HUES48 (cell line): Measurements from ENCODE around the gene RCSD1.

Experiments
- H3K27ac ChIP-seq: one replicate; pipeline ENCODE4 v1.7.0; 2013; ENCODE audit warnings: low read depth, low read length, inconsistent platforms
- H3K27me3 ChIP-seq: 2 replicates; pipeline ENCODE4 v1.6.1; 2013; ENCODE audit warnings: mild to moderate bottlenecking, low read length; ENCODE audit not compliant: control insufficient read depth, insufficient read depth
- H3K36me3 ChIP-seq: 2 replicates; pipeline ENCODE4 v1.6.1; 2013; ENCODE audit warnings: low read length; ENCODE audit not compliant: control insufficient read depth, insufficient read depth
- H3K4me1 ChIP-seq: 2 replicates; pipeline ENCODE4 v1.6.1; 2013; ENCODE audit warnings: mild to moderate bottlenecking, low read length; ENCODE audit not compliant: control insufficient read depth, insufficient read depth
- H3K4me3 ChIP-seq: 2 replicates; pipeline ENCODE4 v1.5.1; 2013; ENCODE audit warnings: mild to moderate bottlenecking, low read depth, low read length
- H3K9ac ChIP-seq: 2 replicates; pipeline ENCODE4 v1.6.1; 2013; ENCODE audit warnings: mild to moderate bottlenecking, low read depth, low read length, moderate library complexity
- H3K9me3 ChIP-seq: 2 replicates; pipeline ENCODE4 v1.6.1; 2013; ENCODE audit warnings: low read length; ENCODE audit not compliant: control insufficient read depth, insufficient read depth

Gene RCSD1

GRCh38 chr1:167708940-167709389 is 78.9 kb downstream of the RCSD1 start:
- Histone ChIP-seq H3K9ac (no peak overlapping the region), H3K4me3 (no peak overlapping the region), H3K27me3 (peaks cover 20% of the 10 kb centered on the region), H3K27ac (peak overlapping the region; percentile 11), H3K9me3 (no peaks in the 10 kb centered on the region), H3K36me3 (no peaks in the 10 kb centered on the region), H3K4me1 (peaks cover 50% of the 10 kb centered on the region)

DNA sequence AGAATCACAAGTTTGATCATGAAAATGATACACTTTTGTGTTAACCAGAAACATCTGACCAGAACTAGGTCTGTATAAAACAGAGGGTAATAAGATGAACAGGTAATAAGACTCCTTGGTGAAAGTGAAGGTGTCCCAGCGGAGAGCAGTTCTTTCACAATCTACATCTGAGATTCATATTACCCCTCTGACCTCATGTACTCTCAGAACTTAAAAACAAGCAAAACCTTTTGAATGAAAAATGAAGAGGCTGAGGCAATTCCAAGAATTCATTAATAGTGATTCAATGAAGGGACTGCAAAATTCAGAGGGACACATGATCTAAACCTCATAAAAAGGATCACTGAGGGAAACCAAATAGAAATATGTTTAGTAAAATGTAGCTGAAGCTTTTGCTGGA is 80.8 kb downstream of the RCSD1 start:
- H3K27me3 ChIP-seq = peaks cover 20% of the 10 kb centered on the region
- H3K4me1 ChIP-seq = peaks cover 36% of the 10 kb centered on the region
- no peak overlapping the region for H3K9ac ChIP-seq
- H3K9me3 ChIP-seq = no peaks in the 10 kb centered on the region
- H3K4me3 ChIP-seq = no peak overlapping the region
- H3K36me3 ChIP-seq = no peaks in the 10 kb centered on the region
- no peak overlapping the region for H3K27ac ChIP-seq

- peaks cover 20% of the 10 kb centered on the region for H3K27me3 ChIP-seq
- H3K9ac ChIP-seq = no peak overlapping the region
- no peaks in the 10 kb centered on the region for H3K36me3 ChIP-seq
- no peak overlapping the region for H3K27ac ChIP-seq
- H3K4me3 ChIP-seq = no peak overlapping the region
- peaks cover 26% of the 10 kb centered on the region for H3K4me1 ChIP-seq
- no peaks in the 10 kb centered on the region for H3K9me3 ChIP-seq
Measured at GRCh38 chr1:167711797-167712196, 81.8 kb downstream of the RCSD1 start.

DNA sequence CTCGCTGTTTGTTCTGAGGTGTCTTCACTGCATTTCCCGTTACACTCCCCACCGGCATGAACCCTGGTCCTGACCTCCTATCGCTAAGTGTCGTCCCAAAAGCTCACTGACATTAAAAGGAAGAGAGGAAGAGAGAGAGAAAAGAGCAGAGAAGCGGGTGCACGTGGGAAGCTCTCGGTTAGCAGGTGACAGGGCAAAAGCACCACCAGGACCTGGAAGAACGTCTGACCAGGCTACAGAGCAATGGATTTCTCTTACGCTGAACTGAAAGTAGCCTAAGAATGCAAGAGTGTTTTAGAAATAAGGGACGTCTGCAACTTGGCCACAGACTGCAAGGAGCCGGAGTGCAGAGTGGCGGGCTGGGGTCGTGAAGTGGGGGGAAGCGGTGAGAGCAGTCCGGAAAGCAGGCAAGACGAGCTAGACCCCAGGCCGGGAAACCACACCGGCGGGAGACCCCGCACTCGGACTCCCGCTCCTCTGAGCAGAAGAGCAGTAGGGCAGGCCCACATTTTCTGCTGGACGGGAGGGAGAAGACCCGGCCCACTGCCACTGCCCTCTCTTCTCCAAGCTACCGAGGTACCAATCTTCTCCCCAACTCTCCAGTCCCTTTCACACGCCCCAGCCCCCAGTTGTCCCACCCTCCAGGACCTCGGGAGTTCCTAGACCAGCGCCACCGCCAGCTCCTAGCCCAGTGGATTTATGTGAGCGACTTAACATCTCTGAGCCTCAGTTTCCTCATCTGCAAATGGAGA is 83.5 kb downstream of the RCSD1 start:
- Histone ChIP-seq H3K9ac (no peak overlapping the region), H3K36me3 (no peaks in the 10 kb centered on the region), H3K27ac (no peak overlapping the region), H3K27me3 (peaks cover 20% of the 10 kb centered on the region), H3K4me1 (peaks cover 16% of the 10 kb centered on the region), H3K4me3 (peak overlapping the region; percentile 91), H3K9me3 (no peaks in the 10 kb centered on the region)

DNA sequence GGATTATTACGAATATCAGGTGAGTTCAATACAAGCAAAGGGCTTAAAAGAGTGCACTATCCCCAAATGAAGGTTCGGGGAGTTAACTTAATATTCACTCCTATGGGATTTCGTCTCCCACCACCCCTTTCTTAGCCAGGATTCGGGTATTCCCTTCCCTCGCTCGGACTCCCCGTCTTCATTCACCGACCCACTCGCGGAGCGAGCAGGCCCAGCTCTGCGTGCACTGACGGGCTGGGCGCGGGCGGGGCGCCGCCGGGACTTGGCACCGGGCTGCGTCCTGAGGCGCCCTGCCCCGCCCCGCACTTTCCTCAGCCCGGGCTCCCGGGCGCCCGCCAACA is 84.0 kb downstream of the RCSD1 start:
- Histone ChIP-seq H3K27ac (no peak overlapping the region), H3K27me3 (peaks cover 20% of the 10 kb centered on the region), H3K9ac (peak overlapping the region; percentile 85), H3K4me3 (peak overlapping the region; percentile 91), H3K9me3 (no peaks in the 10 kb centered on the region), H3K36me3 (no peaks in the 10 kb centered on the region), H3K4me1 (peaks cover 17% of the 10 kb centered on the region)

- Histone ChIP-seq H3K27me3 (peaks cover 20% of the 10 kb centered on the region), H3K36me3 (no peaks in the 10 kb centered on the region), H3K27ac (peak overlapping the region; percentile 34)
Measured at GRCh38 chr1:167714439-167715156, 84.6 kb downstream of the RCSD1 start.

DNA sequence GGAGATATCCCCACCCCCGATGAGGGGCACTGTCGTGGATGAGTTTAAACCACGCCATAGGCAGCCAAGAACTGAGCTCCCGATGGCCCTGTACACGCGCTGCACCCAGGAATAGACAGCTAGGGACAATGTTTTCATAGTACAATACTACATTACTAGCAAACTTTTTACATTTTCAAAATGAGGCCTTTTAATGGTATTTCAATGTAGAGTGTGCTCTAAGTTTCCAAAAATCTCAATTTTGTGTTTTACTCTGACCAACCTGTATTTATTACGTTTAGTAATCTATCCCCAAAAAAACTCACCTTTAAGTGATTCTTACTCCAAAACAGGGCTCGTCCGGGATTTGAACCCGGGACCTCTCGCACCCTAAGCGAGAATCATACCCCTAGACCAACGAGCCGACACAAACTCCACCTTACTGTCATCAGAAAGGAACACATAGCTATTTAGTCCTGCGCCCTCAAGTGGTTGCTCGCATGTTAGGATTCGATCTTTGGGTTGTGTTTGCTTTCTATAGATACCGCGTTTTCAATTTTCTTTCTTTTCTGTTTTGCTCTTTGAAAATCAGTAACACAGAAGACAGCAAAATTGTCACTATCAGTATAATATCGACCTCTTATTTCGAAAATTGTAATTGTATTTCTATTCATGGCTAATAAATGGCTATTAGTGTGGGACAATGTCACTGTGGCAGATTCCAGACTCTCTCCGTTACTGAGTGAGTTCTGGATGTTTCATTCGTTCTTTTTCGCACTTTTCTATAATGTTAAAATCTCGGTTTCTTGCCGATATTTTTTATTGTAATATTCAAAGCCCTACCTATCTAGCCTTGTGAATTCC is 85.3 kb downstream of the RCSD1 start:
- Histone ChIP-seq H3K9me3 (no peaks in the 10 kb centered on the region), H3K27ac (peak overlapping the region; percentile 34), H3K4me3 (peak overlapping the region; percentile 91), H3K27me3 (peaks cover 20% of the 10 kb centered on the region), H3K4me1 (peaks cover 18% of the 10 kb centered on the region; the same call in 1 of the 2 replicates), H3K36me3 (no peaks in the 10 kb centered on the region), H3K9ac (peak overlapping the region; percentile 31)

More at GRCh38 chr1:167714439-167715156, 84.6 kb downstream of the RCSD1 start:
- Histone ChIP-seq H3K4me1 (peaks cover 21% of the 10 kb centered on the region; the same call in 1 of the 2 replicates), H3K4me3 (peak overlapping the region; percentile 91), H3K9me3 (no peaks in the 10 kb centered on the region), H3K9ac (peak overlapping the region; percentile 85)

DNA sequence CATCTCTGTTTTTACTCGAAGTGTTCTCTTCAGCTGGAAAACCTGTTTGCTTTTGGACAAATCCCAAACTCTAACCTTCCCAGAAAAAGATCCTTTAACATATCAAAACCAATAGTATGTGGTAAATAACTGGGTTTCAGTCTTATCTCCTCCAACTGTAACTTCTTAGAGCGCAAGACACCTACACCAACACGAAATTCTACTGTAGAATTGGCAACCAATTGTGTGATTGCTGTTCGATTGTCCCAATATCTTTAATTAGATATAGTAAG is 85.9 kb downstream of the RCSD1 start:
- Histone ChIP-seq H3K4me3 (peak overlapping the region; percentile 91), H3K27ac (no peak overlapping the region), H3K9me3 (no peaks in the 10 kb centered on the region), H3K4me1 (peaks cover 16% of the 10 kb centered on the region), H3K36me3 (no peaks in the 10 kb centered on the region), H3K27me3 (peaks cover 19% of the 10 kb centered on the region), H3K9ac (peak overlapping the region; percentile 2; the same call in 1 of the 2 replicates)

DNA sequence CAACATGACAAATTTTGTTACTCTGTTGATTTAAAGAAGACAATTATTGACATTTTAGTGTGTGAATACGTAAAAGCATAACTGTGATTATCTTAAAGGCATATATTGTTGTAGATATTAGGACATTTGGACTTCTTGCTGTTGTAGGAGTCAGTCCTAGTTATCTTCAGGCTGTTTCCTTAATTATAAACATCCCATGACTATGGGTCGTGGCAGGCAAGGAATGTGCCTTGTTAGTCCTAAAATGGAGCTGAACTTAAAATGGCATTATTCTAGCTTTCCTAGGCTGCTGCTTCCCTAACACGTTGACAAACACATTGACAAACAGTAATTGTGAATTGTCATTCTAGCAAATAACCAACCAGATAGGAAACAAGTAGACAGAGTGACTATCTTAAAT is 87.3 kb downstream of the RCSD1 start:
- H3K9ac ChIP-seq = no peak overlapping the region
- peaks cover 19% of the 10 kb centered on the region for H3K27me3 ChIP-seq
- no peak overlapping the region for H3K4me3 ChIP-seq
- no peak overlapping the region for H3K27ac ChIP-seq
- no peaks in the 10 kb centered on the region for H3K36me3 ChIP-seq
- H3K9me3 ChIP-seq = no peaks in the 10 kb centered on the region
- peaks cover 21% of the 10 kb centered on the region for H3K4me1 ChIP-seq

- Histone ChIP-seq H3K9ac (no peak overlapping the region), H3K36me3 (no peaks in the 10 kb centered on the region), H3K4me1 (peaks cover 35% of the 10 kb centered on the region), H3K4me3 (no peak overlapping the region), H3K27ac (no peak overlapping the region), H3K9me3 (no peaks in the 10 kb centered on the region), H3K27me3 (0 out of 2 replicates have a peak, but pooled peaks cover 3% of the 10 kb centered on the region)
Measured at GRCh38 chr1:167718914-167719691, 89.1 kb downstream of the RCSD1 start.
